HepG2 (cell line): ENCODE data around the gene LGI4. TPM values are rescaled to one million over a fixed set of nuclear protein-coding genes. Genes with fewer than 3 reads are reported as not detected.

Experiments used
- ATAC-seq: fragments of 200-7000 bp; cut with Tn5 transposase; 3 replicates; pipeline ENCODE4 v1.9.1; 2020; ENCODE audit warnings: mild to moderate bottlenecking, moderate library complexity
- BruUV-seq: library from RNA; stranded (reverse); fragments of 400-500 nt; replicated peaks from 2 replicates; lab custom pipeline; 2021; lab: Mats Ljungman, UMichigan
- CTCF ChIA-PET: fragments of 300-600 bp; formaldehyde crosslinking; extraction: SDS; loops from one replicate; lab custom pipeline; 2021; ENCODE audit warnings: low total read pairs, inconsistent platforms, low intra/inter-chr PET ratio; lab: Yijun Ruan, JAX
- POLR2A ChIA-PET: fragments of 350-600 bp; sonication (Branson Sonifier 250); formaldehyde crosslinking; loops from one replicate; lab custom pipeline; 2020; ENCODE audit warnings: antibody characterized with exemption, inconsistent platforms; lab: Yijun Ruan, JAX
- DNase-seq: peaks from one replicate; pipeline ENCODE4 v3.0.0-alpha.2; 2015; ENCODE audit warnings: low spot score
- FAIRE-seq: peaks from 3 replicates; lab custom pipeline; 2011; peaks lifted over from hg19 to GRCh38; lab: Jason Lieb, UNC
- H2AFZ ChIP-seq: one replicate; pipeline ENCODE4 v1.6.1; 2011; ENCODE audit warnings: low read length, inconsistent platforms
- H3K27ac ChIP-seq: fragments of 300-600 bp; 3 replicates; pipeline ENCODE4 v1.8.0; 2011; ENCODE audit warnings: mixed run types, mild to moderate bottlenecking, mixed read lengths, low read length, inconsistent platforms; ENCODE audit not compliant: insufficient read depth; ENCODE audit errors: extremely low read length
- H3K27me3 ChIP-seq, 2 experiments: fragments of 200-600 bp in 1 of 2; 2 replicates in 1 of 2; 3 replicates in 1 of 2; pipeline versions ENCODE4 v1.6.0 to v1.8.0; 2011; ENCODE audit warnings: low read length in 2 of 2, mild to moderate bottlenecking in 2 of 2, moderate library complexity in 2 of 2, inconsistent platforms in 1 of 2; ENCODE audit not compliant: insufficient read depth in 2 of 2, control insufficient read depth in 1 of 2
- H3K36me3 ChIP-seq, 2 experiments: fragments of 200-600 bp in 1 of 2; replicated peaks in 1 of 2; 2 replicates in 1 of 2; 3 replicates in 1 of 2; pipeline versions ENCODE4 v1.5.1 to v1.8.0; 2011; ENCODE audit warnings: low read length in 2 of 2, inconsistent platforms in 1 of 2; ENCODE audit not compliant: insufficient read depth in 2 of 2, control insufficient read depth in 1 of 2
- H3K4me1 ChIP-seq: 2 replicates; pipeline ENCODE4 v1.5.1; 2012; ENCODE audit warnings: low read length, inconsistent platforms; ENCODE audit not compliant: insufficient read depth
- H3K4me2 ChIP-seq: 2 replicates; pipeline ENCODE4 v1.6.0; 2011; ENCODE audit warnings: low read depth, low read length, inconsistent platforms
- H3K4me3 ChIP-seq, 3 experiments: fragments of 200-600 bp in 1 of 3; sonication (generic), shearing (Covaris generic) in 1 of 3; replicated peaks in 1 of 3; 2 replicates each; pipeline ENCODE4 v1.5.1; 2011 to 2016; ENCODE audit warnings: low read length in 3 of 3, inconsistent platforms in 2 of 3, low read depth in 2 of 3, mild to moderate bottlenecking in 2 of 3, control low read depth in 1 of 3, mixed read lengths in 1 of 3; ENCODE audit not compliant: insufficient read depth in 1 of 3
- H3K79me2 ChIP-seq: one replicate; pipeline ENCODE4 v1.6.1; 2011; ENCODE audit warnings: low read length, inconsistent platforms; ENCODE audit not compliant: insufficient read depth
- H3K9ac ChIP-seq: 2 replicates; pipeline ENCODE4 v1.6.0; 2011; ENCODE audit warnings: mild to moderate bottlenecking, low read depth, low read length, inconsistent platforms; ENCODE audit not compliant: insufficient read depth
- H3K9me3 ChIP-seq: 2 replicates; pipeline ENCODE4 v1.5.1; 2012; ENCODE audit warnings: mild to moderate bottlenecking, low read length
- H4K20me1 ChIP-seq: 2 replicates; pipeline ENCODE4 v1.6.0; 2011; ENCODE audit warnings: inconsistent platforms, mild to moderate bottlenecking, low read length, moderate library complexity; ENCODE audit not compliant: insufficient read depth
- REL ChIP-seq: sonication (generic); formaldehyde crosslinking; conservative IDR thresholded peaks from 2 replicates; pipeline ENCODE4 v1.8.0; 2022; ENCODE audit warnings: mild to moderate bottlenecking, missing genetic modification reagents, moderate library complexity
- RFX3 ChIP-seq: IDR thresholded peaks from 2 replicates; pipeline ENCODE4 v1.6.1; 2016; ENCODE audit warnings: missing biosample characterization, missing genetic modification reagents
- TEAD2 ChIP-seq: sonication (generic); formaldehyde crosslinking; IDR thresholded peaks from 2 replicates; pipeline ENCODE4 v1.9.0; 2021; ENCODE audit warnings: missing genetic modification reagents
- TSC22D2 ChIP-seq: sonication (generic); formaldehyde crosslinking; IDR thresholded peaks from 2 replicates; pipeline ENCODE4 v1.5.1; 2020; ENCODE audit warnings: missing genetic modification reagents, mild to moderate bottlenecking, borderline replicate concordance
- ZFP82 ChIP-seq: sonication (generic); formaldehyde crosslinking; IDR thresholded peaks from 2 replicates; pipeline ENCODE4 v1.5.1; 2020; ENCODE audit warnings: mild to moderate bottlenecking, missing genetic modification reagents, borderline replicate concordance
- ZNF773 ChIP-seq: sonication (generic); formaldehyde crosslinking; IDR thresholded peaks from 2 replicates; pipeline ENCODE4 v1.4.0; 2020; ENCODE audit warnings: missing genetic modification reagents, borderline replicate concordance
- WGBS: methylation state at CpG from one replicate; pipeline ENCODE4 v1.1.6; 2017; ENCODE audit warnings: low lambda C conversion rate; 5-methylcytosine and 5-hydroxymethylcytosine counted together
- in situ Hi-C: cut with HindIII; loops from 2 replicates; pipeline ENCODE4 v1.10.0; 2017; ENCODE audit warnings: low pct_unique_long_range_greater_than_20kb; ENCODE audit not compliant: extremely low pct_ligation_motif_present
- intact Hi-C: fragments of 100-400 bp; cut with micrococcal nuclease; formaldehyde crosslinking; loops from one replicate; pipeline ENCODE4 v1.10.0; 2022; ENCODE audit not compliant: unreplicated experiment
- polyA plus RNA-seq, 8 experiments: library from polyadenylated mRNA; depleted of rRNA in 3 of 8; stranded (reverse) in 7 of 8; unstranded in 1 of 8; fragments of >200 nt; fragmentation: Illumina TruSeq in 4 of 8; extraction: Trizol in 4 of 8; gene quantifications; 2 replicates each; pipeline versions ENCODE4 v1.2.1 to v1.2.3, GENCODE V29; 2011 to 2016; ENCODE audit warnings: low read depth in 4 of 8, missing spikeins in 1 of 8, mixed read lengths in 1 of 8; ENCODE audit not compliant: insufficient read depth in 1 of 8
- total RNA-seq, 5 experiments: library from RNA; depleted of rRNA; stranded (reverse); fragments of >200 nt; fragmentation: Illumina TruSeq; extraction: Trizol; gene quantifications; 2 replicates each; pipeline ENCODE4 v1.2.3, GENCODE V29; 2016; ENCODE audit warnings: low read depth in 1 of 5
- TF ChIP-seq, protein P1 (sequence below), 2 experiments: IDR thresholded peaks; 2 replicates each; pipeline ENCODE4 v1.6.1; 2011 to 2012; ENCODE audit warnings: low read length in 2 of 2, borderline replicate concordance in 1 of 2, low read depth in 1 of 2, mild to moderate bottlenecking in 1 of 2, moderate library complexity in 1 of 2
- TF ChIP-seq, protein P2 (sequence below): sonication (generic); formaldehyde crosslinking; IDR thresholded peaks from 2 replicates; pipeline ENCODE4 v1.8.1; 2023; ENCODE audit warnings: mild to moderate bottlenecking, missing genetic modification reagents, borderline replicate concordance
- TF ChIP-seq, protein P3 (sequence below): sonication (generic); formaldehyde crosslinking; IDR thresholded peaks from 2 replicates; pipeline ENCODE4 v1.5.0; 2020; ENCODE audit warnings: missing genetic modification reagents
- TF ChIP-seq, protein P4 (sequence below): sonication (generic); formaldehyde crosslinking; IDR thresholded peaks from 2 replicates; pipeline ENCODE4 v1.8.0; 2022; ENCODE audit warnings: missing genetic modification reagents, mild to moderate bottlenecking, borderline replicate concordance
- TF ChIP-seq, protein P5 (sequence below): sonication (generic); formaldehyde crosslinking; IDR thresholded peaks from 2 replicates; pipeline ENCODE4 v1.4.0; 2020; ENCODE audit warnings: missing genetic modification reagents
- TF ChIP-seq, protein P6 (sequence below): sonication (generic); formaldehyde crosslinking; IDR thresholded peaks from 2 replicates; pipeline ENCODE4 v1.4.0; 2020; ENCODE audit warnings: mild to moderate bottlenecking, missing genetic modification reagents, borderline replicate concordance

Gene LGI4
- total and polyA plus RNA-seq, 2 of the 13 experiments (the other 11 are each of a cell fraction or from before 2014, with no cell fraction given): 2.8 TPM; not detected in 1

DNA sequence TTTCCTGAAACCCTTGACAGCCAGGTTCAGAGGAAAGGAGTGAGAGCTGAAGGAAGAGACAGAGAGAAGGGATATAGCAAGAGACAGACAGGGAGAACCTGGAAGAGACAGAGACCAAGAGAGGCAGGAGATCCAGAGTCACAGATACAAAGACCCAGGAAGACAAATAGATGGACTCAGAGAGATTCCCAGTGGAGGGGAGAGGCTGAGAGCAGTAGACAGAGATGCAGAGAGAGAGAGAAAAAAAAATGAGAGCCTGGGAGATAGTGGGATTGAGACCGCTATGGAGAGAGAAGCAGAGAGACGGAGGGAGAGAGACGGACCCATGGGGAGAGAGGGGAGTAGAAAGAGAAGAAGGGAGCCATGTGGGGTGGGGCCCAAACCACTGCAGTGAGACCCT lies 9.0 kb upstream of the LGI4 start (continued):
- no peak for TF ChIP-seq TSC22D2 (CRISPR knock-in tag)

DNA sequence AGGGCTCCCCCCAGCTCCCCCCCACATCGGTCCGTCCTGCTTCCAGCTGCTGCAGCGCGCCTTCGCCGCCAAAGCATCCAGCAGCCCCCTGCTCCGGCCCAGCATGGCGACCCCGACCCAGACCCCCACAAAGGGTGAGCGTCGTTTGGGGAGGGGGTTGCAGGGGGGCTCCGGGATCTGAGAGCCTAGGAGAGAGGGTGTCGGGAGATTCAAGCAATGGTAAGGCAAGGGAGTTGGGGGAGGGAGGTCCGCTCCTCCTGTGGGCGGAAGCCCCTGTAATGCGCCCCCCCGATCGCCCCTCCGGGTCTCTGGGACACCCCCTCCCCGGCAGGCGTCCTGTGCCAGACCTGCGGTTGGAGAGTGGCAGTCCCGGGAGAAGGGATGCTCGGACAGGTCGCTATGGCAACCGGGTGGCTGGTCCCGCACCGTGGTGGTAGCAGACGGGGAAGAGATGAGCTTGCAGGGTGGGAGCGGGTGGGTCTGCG lies 8.4 kb upstream of the LGI4 start, which contains the start of gene FXYD7:
FXYD7 (plus strand) TSS at position 25 of the 485 bp plus-strand sequence; CDS start at position 104, 79 bp downstream.
- Histone ChIP-seq H3K79me2 (no peaks in the 10 kb centered on the region), H3K9ac (no peak within 1 kb of the TSS), H3K4me3 (no peak within 1 kb of the TSS), H3K4me2 (no peak within 1 kb of the TSS), H3K4me1 (peaks cover 26% of the 10 kb centered on the region), H3K9me3 (no peaks in the 10 kb centered on the region), H3K36me3 (no peaks in the 10 kb centered on the region), H3K27me3 (peaks cover 0 to 3% of the 10 kb centered on the region in 2 experiments; a peak in 2 of 5 replicates), H3K27ac (no peak within 1 kb of the TSS), H2AFZ (no peak within 1 kb of the TSS), H4K20me1 (no peaks in the 10 kb centered on the region)
- ChIA-PET POLR2A (no interaction called here), CTCF (no interaction called here)
- FAIRE-seq: no peak
- no peak for DNase-seq
- 67% methylated on average over 30 of the region's 31 CpGs for WGBS
- BruUV-seq: no TSS peak
- no peak for ATAC-seq
- intact Hi-C loops (no loop called here), in situ Hi-C loops (no loop called here)
- TF ChIP-seq TEAD2 (CRISPR knock-in tag) (no peak), REL (no peak), ZNF773 (CRISPR knock-in tag) (no peak), ZFP82 (no peak), RFX3 (CRISPR knock-in tag) (no peak)
- TF ChIP-seq, protein P1, sequence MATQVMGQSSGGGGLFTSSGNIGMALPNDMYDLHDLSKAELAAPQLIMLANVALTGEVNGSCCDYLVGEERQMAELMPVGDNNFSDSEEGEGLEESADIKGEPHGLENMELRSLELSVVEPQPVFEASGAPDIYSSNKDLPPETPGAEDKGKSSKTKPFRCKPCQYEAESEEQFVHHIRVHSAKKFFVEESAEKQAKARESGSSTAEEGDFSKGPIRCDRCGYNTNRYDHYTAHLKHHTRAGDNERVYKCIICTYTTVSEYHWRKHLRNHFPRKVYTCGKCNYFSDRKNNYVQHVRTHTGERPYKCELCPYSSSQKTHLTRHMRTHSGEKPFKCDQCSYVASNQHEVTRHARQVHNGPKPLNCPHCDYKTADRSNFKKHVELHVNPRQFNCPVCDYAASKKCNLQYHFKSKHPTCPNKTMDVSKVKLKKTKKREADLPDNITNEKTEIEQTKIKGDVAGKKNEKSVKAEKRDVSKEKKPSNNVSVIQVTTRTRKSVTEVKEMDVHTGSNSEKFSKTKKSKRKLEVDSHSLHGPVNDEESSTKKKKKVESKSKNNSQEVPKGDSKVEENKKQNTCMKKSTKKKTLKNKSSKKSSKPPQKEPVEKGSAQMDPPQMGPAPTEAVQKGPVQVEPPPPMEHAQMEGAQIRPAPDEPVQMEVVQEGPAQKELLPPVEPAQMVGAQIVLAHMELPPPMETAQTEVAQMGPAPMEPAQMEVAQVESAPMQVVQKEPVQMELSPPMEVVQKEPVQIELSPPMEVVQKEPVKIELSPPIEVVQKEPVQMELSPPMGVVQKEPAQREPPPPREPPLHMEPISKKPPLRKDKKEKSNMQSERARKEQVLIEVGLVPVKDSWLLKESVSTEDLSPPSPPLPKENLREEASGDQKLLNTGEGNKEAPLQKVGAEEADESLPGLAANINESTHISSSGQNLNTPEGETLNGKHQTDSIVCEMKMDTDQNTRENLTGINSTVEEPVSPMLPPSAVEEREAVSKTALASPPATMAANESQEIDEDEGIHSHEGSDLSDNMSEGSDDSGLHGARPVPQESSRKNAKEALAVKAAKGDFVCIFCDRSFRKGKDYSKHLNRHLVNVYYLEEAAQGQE (IDR thresholded peaks at IDR 0.05; ENCODE audit: borderline replicate concordance in 1 of 2, low read depth in 1 of 2, low read length in 2 of 2): no peak
- TF ChIP-seq, protein P2, sequence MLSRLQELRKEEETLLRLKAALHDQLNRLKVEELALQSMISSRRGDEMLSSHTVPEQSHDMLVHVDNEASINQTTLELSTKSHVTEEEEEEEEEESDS (CRISPR knock-in tag): no peak
- TF ChIP-seq, protein P3, sequence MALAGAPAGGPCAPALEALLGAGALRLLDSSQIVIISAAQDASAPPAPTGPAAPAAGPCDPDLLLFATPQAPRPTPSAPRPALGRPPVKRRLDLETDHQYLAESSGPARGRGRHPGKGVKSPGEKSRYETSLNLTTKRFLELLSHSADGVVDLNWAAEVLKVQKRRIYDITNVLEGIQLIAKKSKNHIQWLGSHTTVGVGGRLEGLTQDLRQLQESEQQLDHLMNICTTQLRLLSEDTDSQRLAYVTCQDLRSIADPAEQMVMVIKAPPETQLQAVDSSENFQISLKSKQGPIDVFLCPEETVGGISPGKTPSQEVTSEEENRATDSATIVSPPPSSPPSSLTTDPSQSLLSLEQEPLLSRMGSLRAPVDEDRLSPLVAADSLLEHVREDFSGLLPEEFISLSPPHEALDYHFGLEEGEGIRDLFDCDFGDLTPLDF (CRISPR knock-in tag): no peak
- TF ChIP-seq, protein P4, sequence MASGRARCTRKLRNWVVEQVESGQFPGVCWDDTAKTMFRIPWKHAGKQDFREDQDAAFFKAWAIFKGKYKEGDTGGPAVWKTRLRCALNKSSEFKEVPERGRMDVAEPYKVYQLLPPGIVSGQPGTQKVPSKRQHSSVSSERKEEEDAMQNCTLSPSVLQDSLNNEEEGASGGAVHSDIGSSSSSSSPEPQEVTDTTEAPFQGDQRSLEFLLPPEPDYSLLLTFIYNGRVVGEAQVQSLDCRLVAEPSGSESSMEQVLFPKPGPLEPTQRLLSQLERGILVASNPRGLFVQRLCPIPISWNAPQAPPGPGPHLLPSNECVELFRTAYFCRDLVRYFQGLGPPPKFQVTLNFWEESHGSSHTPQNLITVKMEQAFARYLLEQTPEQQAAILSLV (CRISPR knock-in tag): no peak
- TF ChIP-seq, protein P5, sequence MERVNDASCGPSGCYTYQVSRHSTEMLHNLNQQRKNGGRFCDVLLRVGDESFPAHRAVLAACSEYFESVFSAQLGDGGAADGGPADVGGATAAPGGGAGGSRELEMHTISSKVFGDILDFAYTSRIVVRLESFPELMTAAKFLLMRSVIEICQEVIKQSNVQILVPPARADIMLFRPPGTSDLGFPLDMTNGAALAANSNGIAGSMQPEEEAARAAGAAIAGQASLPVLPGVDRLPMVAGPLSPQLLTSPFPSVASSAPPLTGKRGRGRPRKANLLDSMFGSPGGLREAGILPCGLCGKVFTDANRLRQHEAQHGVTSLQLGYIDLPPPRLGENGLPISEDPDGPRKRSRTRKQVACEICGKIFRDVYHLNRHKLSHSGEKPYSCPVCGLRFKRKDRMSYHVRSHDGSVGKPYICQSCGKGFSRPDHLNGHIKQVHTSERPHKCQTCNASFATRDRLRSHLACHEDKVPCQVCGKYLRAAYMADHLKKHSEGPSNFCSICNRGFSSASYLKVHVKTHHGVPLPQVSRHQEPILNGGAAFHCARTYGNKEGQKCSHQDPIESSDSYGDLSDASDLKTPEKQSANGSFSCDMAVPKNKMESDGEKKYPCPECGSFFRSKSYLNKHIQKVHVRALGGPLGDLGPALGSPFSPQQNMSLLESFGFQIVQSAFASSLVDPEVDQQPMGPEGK (CRISPR knock-in tag): no peak
- TF ChIP-seq, protein P6, sequence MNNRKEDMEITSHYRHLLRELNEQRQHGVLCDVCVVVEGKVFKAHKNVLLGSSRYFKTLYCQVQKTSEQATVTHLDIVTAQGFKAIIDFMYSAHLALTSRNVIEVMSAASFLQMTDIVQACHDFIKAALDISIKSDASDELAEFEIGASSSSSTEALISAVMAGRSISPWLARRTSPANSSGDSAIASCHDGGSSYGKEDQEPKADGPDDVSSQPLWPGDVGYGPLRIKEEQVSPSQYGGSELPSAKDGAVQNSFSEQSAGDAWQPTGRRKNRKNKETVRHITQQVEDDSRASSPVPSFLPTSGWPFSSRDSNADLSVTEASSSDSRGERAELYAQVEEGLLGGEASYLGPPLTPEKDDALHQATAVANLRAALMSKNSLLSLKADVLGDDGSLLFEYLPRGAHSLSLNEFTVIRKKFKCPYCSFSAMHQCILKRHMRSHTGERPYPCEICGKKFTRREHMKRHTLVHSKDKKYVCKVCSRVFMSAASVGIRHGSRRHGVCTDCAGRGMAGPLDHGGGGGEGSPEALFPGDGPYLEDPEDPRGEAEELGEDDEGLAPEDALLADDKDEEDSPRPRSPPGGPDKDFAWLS (CRISPR knock-in tag): no peak
